WERI-Rb-1 (cell line): Measurements from ENCODE around the gene GLUL.
"Not testable (repeated sequence)": the region's sequence is repeated elsewhere in the genome, so short reads cannot be mapped to it uniquely, and the experiment has no call there.

Source experiments
- DNase-seq: peaks from one replicate; pipeline ENCODE4 v3.0.0-alpha.2; 2020
- H3K27ac ChIP-seq: fragments of 250-450 bp; sonication (Bioruptor Pico); 2 replicates; pipeline ENCODE4 v1.5.1; 2020; ENCODE audit warnings: mild to moderate bottlenecking, moderate library complexity
- H3K27me3 ChIP-seq: fragments of 250-450 bp; sonication (Bioruptor Pico); 2 replicates; pipeline ENCODE4 v1.5.1; 2021; ENCODE audit warnings: mild to moderate bottlenecking, low read depth, moderate library complexity; ENCODE audit not compliant: insufficient read depth, severe bottlenecking
- H3K36me3 ChIP-seq: fragments of 250-450 bp; sonication (Bioruptor Pico); 2 replicates; pipeline ENCODE4 v1.5.1; 2020; ENCODE audit warnings: mild to moderate bottlenecking, moderate library complexity
- H3K4me3 ChIP-seq: 2 replicates; pipeline ENCODE4 v1.5.1; 2011; ENCODE audit warnings: low read depth, mild to moderate bottlenecking, control low read depth, low read length
- H3K9me3 ChIP-seq: fragments of 250-450 bp; sonication (Bioruptor Pico); 2 replicates; pipeline ENCODE4 v1.5.1; 2021; ENCODE audit warnings: mild to moderate bottlenecking, moderate library complexity; ENCODE audit not compliant: severe bottlenecking
- CTCF ChIP-seq: IDR thresholded peaks from 2 replicates; pipeline ENCODE4 v1.5.1; 2011; ENCODE audit warnings: low read depth, mild to moderate bottlenecking, control low read depth, inconsistent platforms, low read length

GLUL gene

GRCh38 chr1:182381962-182382819, 9.4 kb downstream of the GLUL start:
- no peak overlapping the region for H3K4me3 ChIP-seq
- TF ChIP-seq CTCF = no peak
- H3K27me3 ChIP-seq = no peaks in the 10 kb centered on the region
- no peaks in the 10 kb centered on the region for H3K9me3 ChIP-seq
- no peak overlapping the region for H3K27ac ChIP-seq
- no peak for DNase-seq
- H3K36me3 ChIP-seq = peaks cover 11% of the 10 kb centered on the region

GRCh38 chr1:182380199-182380598, 11.4 kb downstream of the GLUL start:
- no peaks in the 10 kb centered on the region for H3K27me3 ChIP-seq
- no peak overlapping the region for H3K4me3 ChIP-seq
- no peak for DNase-seq
- no peak for TF ChIP-seq CTCF
- no peaks in the 10 kb centered on the region for H3K36me3 ChIP-seq
- no peak overlapping the region for H3K27ac ChIP-seq
- H3K9me3 ChIP-seq = no peaks in the 10 kb centered on the region

DNA sequence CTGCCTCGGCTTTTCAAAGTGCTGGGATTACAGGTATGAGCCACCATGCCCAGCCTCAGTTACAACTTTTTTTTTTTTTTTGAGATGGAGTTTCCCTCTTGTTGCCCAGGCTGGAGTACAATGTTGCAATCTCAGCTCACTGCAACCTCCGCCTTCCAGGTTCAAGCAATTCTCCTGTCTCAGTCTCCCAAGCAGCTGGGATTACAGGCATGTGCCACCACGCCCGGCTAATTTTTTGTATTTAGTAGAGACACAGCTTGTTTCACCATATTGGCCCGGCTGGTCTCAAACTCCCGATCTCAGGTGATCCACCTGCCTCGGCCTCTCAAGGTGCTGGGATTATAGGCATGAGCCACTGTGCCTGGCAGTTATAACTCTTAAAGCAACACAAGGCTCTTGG, 11.8 kb downstream of the GLUL start:
- not testable (repeated sequence) for DNase-seq, H3K4me3 ChIP-seq, H3K9me3 ChIP-seq, H3K27ac ChIP-seq, H3K36me3 ChIP-seq, H3K27me3 ChIP-seq

GRCh38 chr1:182376936-182377574, 14.5 kb downstream of the GLUL start:
- H3K4me3 ChIP-seq = no peak overlapping the region
- H3K9me3 ChIP-seq = no peaks in the 10 kb centered on the region
- no peak for DNase-seq
- no peak for TF ChIP-seq CTCF
- H3K27ac ChIP-seq = no peak overlapping the region
- no peaks in the 10 kb centered on the region for H3K36me3 ChIP-seq
- H3K27me3 ChIP-seq = no peaks in the 10 kb centered on the region

GRCh38 chr1:182374101-182374834, 17.3 kb downstream of the GLUL start:
- Histone ChIP-seq H3K9me3 (no peaks in the 10 kb centered on the region), H3K36me3 (no peaks in the 10 kb centered on the region), H3K4me3 (no peak overlapping the region), H3K27me3 (no peaks in the 10 kb centered on the region), H3K27ac (no peak overlapping the region)
- no peak for DNase-seq
- no peak for TF ChIP-seq CTCF

GRCh38 chr1:182370532-182370931, 21.1 kb downstream of the GLUL start:
- no peaks in the 10 kb centered on the region for H3K9me3 ChIP-seq
- no peak for DNase-seq
- no peak overlapping the region for H3K4me3 ChIP-seq
- no peak for TF ChIP-seq CTCF
- no peaks in the 10 kb centered on the region for H3K27me3 ChIP-seq
- H3K36me3 ChIP-seq = no peaks in the 10 kb centered on the region
- H3K27ac ChIP-seq = no peak overlapping the region
